Measurements from ENCODE around the gene MTR. TPM values are rescaled to one million over a fixed set of nuclear protein-coding genes. Genes with fewer than 3 reads are reported as not detected.

MTR gene
- total and polyA plus RNA-seq, 9 of the 15 experiments (the other 6 are each of a cell fraction or from before 2014, with no cell fraction given), result 3.4 to 44.3 (median 20.3) TPM

GRCh38 chr1:236914375-236914774 is 119.3 kb downstream of the MTR start (continued):
- TF ChIP-seq ZNF609 (CRISPR knock-in tag; IDR thresholded peaks at IDR 0.05; ENCODE audit: borderline replicate concordance), result no peak
- TF ChIP-seq KLF6 (CRISPR knock-in tag; IDR thresholded peaks at IDR 0.05; ENCODE audit: borderline replicate concordance), result no peak
- no peak for TF ChIP-seq RBM25 (IDR thresholded peaks at IDR 0.05; ENCODE audit: low read depth, low read length, severe bottlenecking)
- TF ChIP-seq CBX1 (IDR thresholded peaks at IDR 0.05; ENCODE audit: low read depth), result no peak
- TF ChIP-seq BACH1 (tag; IDR thresholded peaks at IDR 0.05), result no peak
- TF ChIP-seq ZNF512 (tag; IDR thresholded peaks at IDR 0.05), result no peak
- TF ChIP-seq JUN (IDR thresholded peaks at IDR 0.05; ENCODE audit: borderline replicate concordance, low read depth, low read length), result no peak
- TF ChIP-seq JUN (CRISPR knock-in tag; IDR thresholded peaks at IDR 0.05; ENCODE audit: borderline replicate concordance), result no peak
- no peak for TF ChIP-seq GTF2B (IDR thresholded peaks at IDR 0.05; ENCODE audit: extremely low read depth, insufficient read length)
- TF ChIP-seq FOXP4 (CRISPR knock-in tag; IDR thresholded peaks at IDR 0.05; ENCODE audit: borderline replicate concordance), result no peak
- no peak for TF ChIP-seq SIX5 (IDR thresholded peaks at IDR 0.05; ENCODE audit: borderline replicate concordance in 1 of 2, insufficient read depth in 1 of 2, low read depth in 1 of 2, low read length in 2 of 2)
- no peak for TF ChIP-seq KAT2B (IDR thresholded peaks at IDR 0.05; ENCODE audit: low read depth, low read length)
- no peak for TF ChIP-seq ZNF239 (CRISPR knock-in tag; IDR thresholded peaks at IDR 0.05)
- no peak for TF ChIP-seq GABPB2 (CRISPR knock-in tag; conservative IDR thresholded peaks at IDR 0.05)
- no peak for TF ChIP-seq ZNF77 (CRISPR knock-in tag; IDR thresholded peaks at IDR 0.05)
- no peak for TF ChIP-seq SPI1 (IDR thresholded peaks at IDR 0.05; ENCODE audit: borderline replicate concordance, low read depth, low read length)
- TF ChIP-seq RBM39 (optimal IDR thresholded peaks at IDR 0.05; ENCODE audit: low read depth, low read length), result no peak
- TF ChIP-seq PHB2 (IDR thresholded peaks at IDR 0.05; ENCODE audit: low read depth), result 0 out of 2 replicates have a peak, but pooled peaks have one; percentile 15

Data from K562 (cell line).